DMS153 treated with DMSO at 0.1 percent for 48 hours (cell line): ENCODE data around the gene ARHGAP26.

Experiments
- DNase-seq: peaks from one replicate; lab custom pipeline; 2025; ENCODE audit not compliant: unreplicated experiment; lab: John Stamatoyannopoulos, UW

The ARHGAP26 gene

DNA sequence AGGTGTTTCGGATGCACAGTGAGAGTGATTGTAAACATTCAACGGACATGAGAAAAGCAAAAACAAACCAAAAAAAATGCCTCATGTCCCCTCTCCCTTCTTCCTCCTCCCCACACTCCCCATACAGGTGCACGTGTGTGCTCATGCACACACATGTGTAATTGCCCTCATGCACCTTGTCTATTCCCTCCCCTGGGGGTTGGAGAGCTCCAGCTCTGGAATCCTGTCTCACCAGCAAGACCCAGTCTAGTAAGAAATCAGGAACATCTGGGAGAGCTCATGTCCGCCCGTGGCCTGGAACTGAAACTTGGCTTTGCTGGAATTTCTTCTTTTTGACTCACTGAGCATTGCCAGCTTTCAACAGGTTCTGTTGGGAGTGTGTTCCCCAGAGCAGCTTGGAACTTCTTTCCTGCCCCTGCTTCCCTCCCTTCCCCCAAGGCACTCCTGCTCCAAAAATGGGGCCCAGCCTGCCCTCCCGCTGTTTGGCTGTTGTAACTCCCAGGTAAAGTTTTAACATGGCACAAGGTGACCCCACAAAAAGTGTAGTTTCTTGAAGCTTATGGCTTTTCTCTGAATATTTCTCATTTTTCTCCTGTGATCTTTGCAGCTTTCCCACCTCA, 443.2 kb downstream of the ARHGAP26 start:
- DNase-seq: no peak

DNA sequence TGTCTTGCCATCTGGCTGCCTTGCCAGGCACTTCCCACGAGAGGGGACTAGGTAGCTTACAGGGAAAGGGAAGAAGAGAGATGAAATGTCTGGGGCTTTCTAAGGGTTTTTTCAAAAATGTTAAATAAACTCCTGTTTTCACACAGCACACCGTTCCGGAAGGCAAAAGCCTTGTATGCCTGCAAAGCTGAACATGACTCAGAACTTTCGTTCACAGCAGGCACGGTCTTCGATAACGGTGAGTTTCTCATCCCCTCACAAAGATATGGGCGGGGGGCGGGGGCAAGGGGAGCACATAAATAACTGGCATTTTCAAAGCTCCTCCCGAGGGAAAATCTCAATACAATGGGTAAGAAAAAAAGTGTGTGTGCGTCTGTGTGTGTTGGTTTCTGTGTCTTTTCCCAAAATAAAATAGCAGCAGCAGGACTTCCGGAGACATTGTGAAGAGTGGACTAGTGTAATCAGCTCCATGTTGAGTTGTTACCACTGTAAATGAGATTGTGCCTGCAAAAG, 443.7 kb downstream of the ARHGAP26 start:
- no peak for DNase-seq

DNA sequence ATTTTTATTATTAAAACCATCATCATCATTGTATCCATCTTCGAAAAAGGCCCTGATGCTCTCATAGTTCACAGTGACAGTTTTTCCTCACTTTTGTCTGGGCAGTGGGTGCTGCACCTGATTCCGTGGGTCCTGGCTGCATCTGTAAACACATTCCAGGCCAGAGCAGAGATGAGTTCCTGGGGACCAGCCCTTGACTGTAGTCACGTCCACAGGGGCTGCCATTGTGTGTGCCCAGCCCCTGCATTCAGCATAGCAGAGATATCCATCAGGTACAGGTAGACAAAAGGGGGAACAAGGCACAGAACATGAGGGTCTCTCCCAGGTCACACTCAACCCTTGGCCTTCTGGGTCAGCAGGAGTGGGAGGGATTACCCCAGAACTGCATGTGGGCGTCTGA, 444.3 kb downstream of the ARHGAP26 start:
- no peak for DNase-seq

DNA sequence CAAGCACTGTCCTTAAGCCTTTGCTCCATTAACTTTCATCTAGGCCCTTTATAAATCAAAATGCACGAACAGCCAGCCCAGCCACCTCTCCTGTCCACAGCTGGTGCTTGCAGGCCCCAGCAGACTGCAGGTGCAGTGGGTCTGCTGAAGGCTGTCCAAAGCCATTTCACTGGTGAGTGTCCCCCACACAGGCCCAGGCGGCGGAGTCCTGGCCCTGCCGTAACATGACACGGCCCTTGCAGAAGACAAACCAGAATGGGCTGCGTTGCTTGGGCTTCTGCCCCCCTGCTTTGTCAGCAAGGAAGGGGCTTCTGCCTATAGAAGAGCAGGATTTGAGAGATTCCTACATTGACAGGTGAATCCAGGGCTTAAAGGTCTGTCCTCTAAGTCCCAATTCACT, 444.7 kb downstream of the ARHGAP26 start:
- DNase-seq: no peak

DNA sequence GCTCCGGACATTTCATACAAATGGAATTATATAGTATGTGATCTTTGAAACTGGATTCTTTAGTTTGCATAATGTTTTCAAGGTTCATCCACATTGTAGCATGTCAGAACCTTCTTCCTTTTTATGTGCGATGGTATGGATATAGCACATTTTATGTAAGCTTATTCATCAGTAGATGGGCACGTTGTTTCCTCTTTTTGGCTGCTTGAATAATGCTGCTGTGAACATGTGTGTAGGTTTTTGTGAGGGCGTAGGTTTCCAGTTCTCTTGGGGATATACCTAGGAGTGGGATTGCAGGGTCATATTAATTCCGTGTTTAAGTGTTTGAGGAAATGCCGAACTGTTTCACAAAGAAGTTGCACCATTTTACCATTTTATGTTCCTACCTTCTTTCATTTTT, 445.5 kb downstream of the ARHGAP26 start:
- no peak for DNase-seq

DNA sequence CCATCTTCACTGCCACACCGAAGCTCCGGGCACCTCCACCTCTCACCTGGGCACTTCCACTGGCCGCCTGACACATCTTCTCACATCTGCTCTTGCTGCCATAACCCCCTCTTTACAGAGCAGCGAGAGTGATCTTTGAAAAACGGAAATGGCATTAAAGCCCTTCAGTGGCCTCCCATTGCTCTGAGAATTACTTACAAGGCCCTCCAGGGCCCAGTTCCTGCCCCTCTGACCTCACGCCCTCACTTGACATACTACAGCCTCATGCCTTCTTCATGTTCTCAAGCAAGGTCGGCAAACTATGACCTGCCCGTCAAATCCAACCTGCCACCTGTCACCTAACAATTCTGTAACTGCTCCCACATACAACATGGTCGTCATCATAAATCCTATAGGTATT, 446.0 kb downstream of the ARHGAP26 start:
- no peak for DNase-seq

DNA sequence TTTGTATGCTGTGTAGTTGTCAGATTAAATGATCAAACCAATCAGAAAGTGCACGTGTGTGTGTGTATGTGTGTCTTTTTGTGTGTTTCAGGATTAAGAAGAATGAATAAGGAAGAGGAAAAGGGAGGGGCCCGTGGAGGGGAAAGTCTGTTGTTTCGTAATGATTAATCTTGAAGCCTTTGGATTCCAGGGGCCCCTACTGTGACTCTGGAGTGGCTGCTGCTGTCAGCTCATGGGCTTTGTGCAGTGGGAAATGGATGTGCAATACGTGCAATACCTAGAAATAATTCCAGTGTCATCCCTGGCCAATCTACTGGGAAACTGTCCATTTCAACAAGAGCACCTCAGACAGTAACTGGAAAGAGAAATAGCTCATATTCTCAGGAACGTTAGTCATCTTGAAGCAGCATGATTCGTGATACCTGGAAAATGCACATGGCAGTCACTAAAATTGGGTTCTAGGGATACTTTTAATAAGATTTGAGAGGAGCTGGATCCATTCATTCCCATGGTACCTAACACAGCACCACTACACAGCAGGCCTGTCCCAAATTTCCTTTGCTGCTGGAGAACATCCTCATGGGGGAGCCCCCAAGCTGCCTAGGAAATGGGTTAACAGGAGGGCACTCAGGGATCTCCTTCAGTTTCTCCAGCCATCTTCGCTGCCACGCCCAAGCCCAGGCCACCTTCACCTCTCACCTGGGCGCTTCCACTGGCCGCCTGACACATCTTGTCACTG, 447.1 kb downstream of the ARHGAP26 start:
- DNase-seq: no peak

DNA sequence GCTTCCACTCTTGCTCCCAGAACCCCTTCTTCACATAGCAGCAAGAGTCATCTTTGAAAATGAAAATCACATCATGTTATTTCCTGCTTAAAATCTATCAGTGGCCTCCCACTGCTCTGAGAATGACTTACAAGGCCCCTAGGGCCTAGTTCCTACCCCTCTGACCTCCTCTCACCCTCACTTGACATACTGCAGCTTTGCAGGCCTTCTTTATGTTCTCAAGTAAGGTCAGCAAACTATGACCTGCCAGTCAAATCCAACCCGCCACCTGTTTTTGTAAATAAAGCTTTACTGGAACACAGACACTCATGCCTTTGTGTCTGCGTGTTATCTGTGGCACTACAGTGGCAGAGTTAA, 447.6 kb downstream of the ARHGAP26 start:
- no peak for DNase-seq

DNA sequence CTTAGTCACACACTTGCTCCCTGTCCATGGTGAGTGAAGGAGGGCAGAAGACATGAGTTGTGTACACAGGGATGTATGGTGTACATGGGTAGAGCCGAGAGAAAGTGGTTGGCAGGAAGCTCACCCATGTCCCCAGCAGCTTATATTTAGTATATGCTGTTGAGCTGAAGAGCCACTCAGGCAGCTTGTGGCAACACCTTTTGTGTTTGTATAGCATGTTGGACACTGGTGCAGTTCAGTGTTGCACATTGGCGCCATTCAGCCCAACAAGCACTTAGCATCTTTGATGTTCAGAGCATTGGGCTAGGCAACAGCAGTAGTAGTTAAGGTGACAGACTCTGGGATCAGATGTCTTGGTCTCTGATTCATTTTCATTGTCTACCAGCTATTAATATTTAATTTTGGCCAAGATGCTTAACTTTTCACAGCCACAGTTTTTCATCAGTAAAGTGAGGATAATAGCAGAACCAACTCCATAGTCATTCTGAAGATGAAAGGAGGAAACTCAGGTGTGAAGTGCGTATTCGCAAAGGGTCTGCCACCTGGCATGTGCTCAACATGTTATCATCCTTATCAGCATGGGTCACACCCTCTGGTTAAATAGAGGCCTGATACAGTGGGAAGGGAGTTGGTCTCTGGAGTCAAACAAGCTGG, 448.5 kb downstream of the ARHGAP26 start:
- DNase-seq: peak; percentile 47

DNA sequence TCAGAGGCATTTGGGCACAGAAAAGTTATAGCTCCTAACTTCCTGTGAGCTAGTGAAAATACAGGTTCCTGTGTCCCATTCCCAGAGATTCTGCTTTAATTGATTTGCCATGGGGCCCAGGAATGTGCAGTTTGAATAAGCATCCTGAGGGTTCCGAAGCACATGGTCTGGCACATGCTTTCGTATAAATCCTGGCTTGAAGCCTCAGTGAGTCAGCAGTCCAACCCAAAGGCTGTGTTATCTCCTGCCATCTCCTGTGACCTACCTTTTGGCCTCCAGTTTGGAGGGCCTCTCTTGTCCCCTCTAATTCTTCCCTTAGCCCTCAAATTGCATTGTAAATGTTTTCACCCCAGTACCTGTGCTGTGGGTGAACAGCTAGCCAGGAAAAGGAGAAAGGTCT, 449.5 kb downstream of the ARHGAP26 start:
- no peak for DNase-seq

DNA sequence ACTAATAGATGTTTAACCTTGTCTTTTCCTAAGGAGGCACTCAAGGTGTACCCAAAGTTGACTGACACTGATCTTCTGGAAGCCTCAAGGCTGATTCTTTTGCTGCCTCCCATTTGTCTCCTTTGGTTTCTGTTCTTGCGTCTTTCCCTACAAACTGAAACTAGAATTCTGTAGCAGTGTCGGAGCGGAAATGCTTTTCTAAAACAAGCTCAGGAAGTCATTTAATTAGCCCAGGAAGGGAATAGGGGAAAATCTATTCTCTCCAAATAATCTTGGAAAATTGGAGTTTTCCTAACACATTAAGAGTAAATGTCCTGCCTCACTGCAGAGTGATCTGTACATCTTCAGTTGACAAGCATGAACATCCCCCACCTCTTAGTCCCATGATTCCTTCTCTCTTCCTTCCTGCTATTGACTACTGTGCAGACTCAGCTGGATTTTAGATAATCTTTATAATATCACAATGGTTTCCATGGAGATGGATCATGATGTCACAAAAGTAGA, 450.6 kb downstream of the ARHGAP26 start:
- DNase-seq: no peak

DNA sequence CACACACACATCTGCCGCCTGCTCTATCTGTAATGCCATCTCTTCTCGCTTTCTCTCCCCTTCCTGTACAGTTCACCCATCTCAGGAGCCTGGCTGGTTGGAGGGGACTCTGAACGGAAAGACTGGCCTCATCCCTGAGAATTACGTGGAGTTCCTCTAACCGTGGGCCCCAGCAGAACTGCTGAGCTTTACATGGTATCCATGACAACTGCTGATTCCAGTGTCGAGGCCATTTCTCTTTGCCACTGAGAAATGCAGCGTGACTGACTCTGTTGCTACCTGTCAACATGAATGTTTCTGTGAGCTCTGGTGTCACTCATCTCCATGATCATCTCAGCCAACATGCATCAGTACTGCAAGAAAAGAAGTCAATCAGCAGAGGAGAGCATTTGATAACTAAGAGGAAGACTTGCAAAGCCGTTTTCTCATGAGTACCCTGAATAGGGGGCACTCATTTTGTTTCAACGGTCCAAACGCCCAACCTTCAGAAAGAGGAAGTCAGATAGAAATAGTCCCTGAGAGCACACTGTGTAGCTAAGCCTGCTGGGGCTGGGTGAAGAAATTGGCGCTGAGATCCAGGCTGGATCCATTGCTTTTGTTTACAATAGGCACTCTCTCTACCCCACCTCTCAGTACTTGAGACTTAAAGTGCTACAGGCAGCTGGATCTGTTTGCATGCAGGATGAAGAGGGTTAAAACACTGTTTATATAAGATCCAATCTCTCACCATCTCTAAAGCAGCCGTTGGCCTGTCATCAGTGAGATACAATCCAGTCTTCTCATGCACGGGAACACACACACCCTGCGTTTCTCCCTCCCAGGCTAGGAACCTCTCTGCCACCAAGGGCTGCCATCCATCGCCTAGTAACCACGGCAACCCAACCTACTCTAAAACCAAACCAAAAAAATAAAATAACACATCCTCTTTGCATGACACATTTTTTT, 452.4 kb downstream of the ARHGAP26 start:
- peak; percentile 79 for DNase-seq

DNA sequence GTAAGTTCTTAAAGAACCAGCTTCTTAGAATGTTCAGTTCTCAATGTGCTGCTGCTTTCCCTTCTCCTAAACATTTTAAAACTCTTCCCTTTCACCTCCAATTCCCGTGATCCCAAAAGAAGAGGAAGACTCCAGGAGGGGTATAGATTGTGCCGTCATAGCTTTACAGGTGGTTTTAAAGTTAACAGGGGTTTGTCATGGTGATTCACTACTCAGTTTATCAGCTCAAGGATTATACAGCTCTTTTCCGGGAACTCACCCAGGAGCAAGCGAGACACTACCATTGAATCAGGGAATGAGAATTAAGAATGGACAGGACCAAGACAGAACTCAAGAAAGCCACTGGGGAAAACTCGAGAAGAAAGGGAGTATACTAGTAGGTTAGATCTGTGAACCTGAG, 454.5 kb downstream of the ARHGAP26 start:
- DNase-seq: no peak

DNA sequence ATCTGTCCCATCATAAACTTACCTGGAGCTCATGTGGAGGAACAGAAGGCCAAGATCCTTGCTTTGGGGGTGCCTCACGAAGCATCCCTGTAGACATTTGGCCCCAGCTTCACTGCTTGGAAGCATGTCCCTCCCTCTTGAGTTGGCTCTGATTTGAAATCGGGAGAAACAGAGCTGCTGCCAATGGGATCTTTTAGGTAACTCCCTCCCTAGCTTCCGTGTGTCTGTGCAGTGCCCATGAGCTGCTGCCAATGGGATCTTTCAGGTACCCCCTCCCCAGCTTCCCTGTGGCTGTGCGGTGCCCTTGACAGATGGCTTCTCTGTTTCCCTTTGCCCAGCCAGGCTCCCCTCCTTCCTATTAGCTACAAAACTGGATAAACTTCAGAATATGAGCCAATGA, 455.3 kb downstream of the ARHGAP26 start:
- DNase-seq: no peak

DNA sequence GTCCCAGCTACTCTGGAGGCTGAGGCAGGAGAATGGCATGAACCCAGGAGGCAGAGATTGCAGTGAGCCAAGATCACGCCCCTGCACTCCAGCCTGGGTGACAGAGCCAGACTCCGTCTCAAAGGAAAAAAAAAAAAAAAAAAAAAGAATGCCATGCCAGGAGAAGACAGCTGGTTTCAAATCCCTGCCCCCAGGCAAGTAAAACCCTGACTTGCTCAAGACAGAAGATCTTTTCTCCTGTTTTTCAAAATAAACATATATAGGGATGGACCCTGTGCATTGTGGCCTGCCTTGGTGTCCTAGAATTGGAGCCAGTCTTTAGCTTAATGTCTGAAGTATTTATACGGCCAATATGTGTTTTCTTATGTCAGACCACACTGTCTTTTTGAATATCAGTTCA, 456.2 kb downstream of the ARHGAP26 start:
- no peak for DNase-seq

DNA sequence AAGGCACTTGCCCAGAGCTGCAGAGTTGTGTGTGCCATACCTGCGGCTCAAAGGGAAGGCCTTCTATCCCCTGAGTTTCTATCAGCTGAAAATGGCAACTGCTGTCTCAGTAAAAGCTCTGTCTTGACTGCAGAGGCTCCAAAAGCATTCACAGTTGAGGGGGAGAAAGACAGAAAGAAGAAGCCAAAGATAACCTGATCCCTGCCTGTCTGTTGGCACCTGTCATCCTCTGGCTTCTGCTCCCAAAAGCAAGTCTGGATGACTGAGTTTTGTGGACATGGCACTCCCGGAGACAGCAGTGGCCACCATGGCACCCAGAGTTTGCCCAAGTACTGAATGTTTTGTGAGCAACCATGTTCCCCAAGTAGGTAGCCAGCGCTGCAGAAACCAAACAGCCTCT, 456.7 kb downstream of the ARHGAP26 start:
- DNase-seq: no peak

DNA sequence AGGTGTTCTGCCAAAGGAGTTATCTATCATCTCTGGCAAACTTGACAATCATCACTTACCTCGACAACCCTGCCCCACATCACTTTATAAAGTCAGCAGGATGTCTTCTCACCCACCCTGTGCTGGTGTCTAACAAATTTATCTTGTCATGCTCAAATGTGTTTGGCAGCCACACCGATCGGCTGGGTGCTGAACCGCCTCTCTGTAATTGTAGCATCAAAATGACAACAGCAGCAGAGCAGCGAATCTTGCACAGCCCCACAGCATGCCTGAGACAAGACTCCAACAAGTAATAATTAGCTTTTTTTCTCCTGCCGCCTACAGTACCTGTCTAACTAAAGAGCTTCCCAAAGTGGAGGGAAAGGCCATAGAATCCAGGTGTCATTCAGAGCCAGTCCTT, 457.1 kb downstream of the ARHGAP26 start:
- no peak for DNase-seq

DNA sequence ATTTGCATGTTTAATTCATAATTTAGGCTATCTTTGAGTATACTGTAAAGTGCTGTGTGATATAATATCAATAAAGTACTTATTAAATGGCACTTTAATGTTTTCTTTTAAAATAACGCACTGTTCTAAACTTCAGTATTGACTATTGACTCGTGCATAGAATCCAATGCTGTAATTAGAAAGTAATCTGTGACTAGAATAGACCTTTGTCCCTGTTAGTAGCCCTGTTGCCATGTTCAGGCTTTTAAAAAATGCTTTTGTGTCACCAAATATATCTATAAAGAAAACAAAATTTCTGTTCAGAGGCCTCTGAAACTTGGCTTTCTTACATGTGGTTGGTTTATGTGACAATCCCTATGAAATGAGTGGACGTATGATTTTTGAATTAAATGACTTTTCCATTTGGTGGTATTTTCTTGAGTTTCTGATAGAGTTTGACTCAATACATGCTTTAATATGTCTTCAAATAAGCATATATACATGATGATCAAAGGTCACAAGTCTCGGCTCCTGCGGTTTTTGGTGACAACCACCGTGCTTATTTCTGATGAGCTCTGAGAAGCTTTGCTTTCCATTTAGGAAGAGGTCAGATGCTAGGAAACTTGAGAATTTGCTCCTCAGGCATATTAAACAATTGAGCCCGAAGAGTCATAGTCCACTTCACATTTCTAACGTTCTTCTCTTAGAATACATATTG, 458.6 kb downstream of the ARHGAP26 start:
- DNase-seq: no peak

DNA sequence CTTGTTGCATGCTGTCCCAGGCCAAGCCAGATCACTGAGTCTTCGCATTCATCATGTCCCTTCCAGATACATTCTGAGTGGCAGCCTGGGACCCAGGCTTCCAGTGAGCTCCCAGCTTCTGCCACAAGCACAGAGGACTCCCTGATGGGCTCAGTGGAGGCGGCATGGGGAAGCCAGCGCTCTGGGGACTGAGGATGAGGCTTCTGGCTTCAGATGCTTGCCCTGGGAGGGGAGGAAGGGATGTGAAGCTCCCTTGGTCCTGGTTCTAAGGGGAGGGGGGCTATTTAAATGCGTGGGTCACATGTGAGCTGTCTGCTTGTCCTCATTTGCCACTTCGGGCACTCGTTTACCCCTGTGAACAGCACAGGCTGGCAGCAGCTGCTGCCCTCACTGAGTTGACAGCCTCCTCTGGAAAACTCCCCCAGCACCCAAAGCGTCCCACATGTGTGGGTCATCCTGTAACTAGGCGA, 459.3 kb downstream of the ARHGAP26 start:
- no peak for DNase-seq
